ENCODE results near the gene DGKB. TPM values are rescaled to one million over a fixed set of nuclear protein-coding genes. Genes with fewer than 3 reads are reported as not detected.

The DGKB gene
- total RNA-seq, 6 experiments from 2014 or later = 0.11 to 0.16 (median 0.13) TPM; not detected in 2

GRCh38 chr7:14859267-14859666 is 43.3 kb downstream of the DGKB start:
- no peaks in the 10 kb centered on the region for H3K36me3 ChIP-seq
- intact Hi-C loops (cut with DNase I) = no loop called here
- H3K4me3 ChIP-seq = no peak overlapping the region
- TF ChIP-seq CTCF (IDR thresholded peaks at IDR 0.05) (no peak), POLR2A (IDR thresholded peaks at IDR 0.05) (no peak)
- DNase-seq (no peak), ATAC-seq (no peak)
- whole genome bisulfite sequencing (ENCODE audit: insufficient coverage, low coverage, low lambda C conversion rate, missing lambda C conversion rate) = 40% methylated on average over 2 of the region's 2 CpGs
- no peaks in the 10 kb centered on the region for H3K27me3 ChIP-seq
- H3K9me3 ChIP-seq = no peaks in the 10 kb centered on the region
- H3K27ac ChIP-seq = no peak overlapping the region
- no peaks in the 10 kb centered on the region for H3K4me1 ChIP-seq

GRCh38 chr7:14858866-14859265 is 43.7 kb downstream of the DGKB start:
- Histone ChIP-seq H3K27me3 (no peaks in the 10 kb centered on the region), H3K36me3 (no peaks in the 10 kb centered on the region), H3K4me1 (no peaks in the 10 kb centered on the region), H3K4me3 (no peak overlapping the region), H3K9me3 (no peaks in the 10 kb centered on the region), H3K27ac (no peak overlapping the region)
- TF ChIP-seq POLR2A (IDR thresholded peaks at IDR 0.05) (no peak), CTCF (IDR thresholded peaks at IDR 0.05) (no peak)
- 22% methylated on average over 2 of the region's 2 CpGs for WGBS (ENCODE audit: insufficient coverage, low coverage, low lambda C conversion rate, missing lambda C conversion rate)
- ATAC-seq (peak in 1 of 4 donors; percentile 19), DNase-seq (no peak)
- intact Hi-C loops (cut with DNase I) = no loop called here

- no peak for ATAC-seq
- WGBS (ENCODE audit: insufficient coverage, low coverage, low lambda C conversion rate, missing lambda C conversion rate) = 38% methylated on average over 3 of the region's 3 CpGs
- DNase-seq = no peak
- Histone ChIP-seq H3K9me3 (no peaks in the 10 kb centered on the region), H3K4me1 (no peaks in the 10 kb centered on the region), H3K27ac (no peak overlapping the region), H3K36me3 (no peaks in the 10 kb centered on the region), H3K27me3 (no peaks in the 10 kb centered on the region), H3K4me3 (no peak overlapping the region)
- intact Hi-C loops (cut with DNase I) = no loop called here
- TF ChIP-seq POLR2A (IDR thresholded peaks at IDR 0.05) (no peak), CTCF (IDR thresholded peaks at IDR 0.05) (no peak)
Measured at GRCh38 chr7:14858410-14858809, 44.1 kb downstream of the DGKB start.

GRCh38 chr7:14855033-14855794 is 47.3 kb downstream of the DGKB start:
- ATAC-seq (no peak), DNase-seq (no peak)
- no peak overlapping the region for H3K27ac ChIP-seq
- intact Hi-C loops (cut with DNase I) = no loop called here
- TF ChIP-seq POLR2A (IDR thresholded peaks at IDR 0.05) = no peak
- no peak for TF ChIP-seq CTCF (IDR thresholded peaks at IDR 0.05)
- no peaks in the 10 kb centered on the region for H3K4me1 ChIP-seq
- H3K36me3 ChIP-seq = no peaks in the 10 kb centered on the region
- H3K4me3 ChIP-seq = no peak overlapping the region
- no peaks in the 10 kb centered on the region for H3K9me3 ChIP-seq
- WGBS (ENCODE audit: insufficient coverage, low coverage, low lambda C conversion rate, missing lambda C conversion rate) = 15% methylated on average over 1 of the region's 1 CpG
- no peaks in the 10 kb centered on the region for H3K27me3 ChIP-seq
